Measurements from ENCODE around the gene INPP4B.

Gene INPP4B

DNA sequence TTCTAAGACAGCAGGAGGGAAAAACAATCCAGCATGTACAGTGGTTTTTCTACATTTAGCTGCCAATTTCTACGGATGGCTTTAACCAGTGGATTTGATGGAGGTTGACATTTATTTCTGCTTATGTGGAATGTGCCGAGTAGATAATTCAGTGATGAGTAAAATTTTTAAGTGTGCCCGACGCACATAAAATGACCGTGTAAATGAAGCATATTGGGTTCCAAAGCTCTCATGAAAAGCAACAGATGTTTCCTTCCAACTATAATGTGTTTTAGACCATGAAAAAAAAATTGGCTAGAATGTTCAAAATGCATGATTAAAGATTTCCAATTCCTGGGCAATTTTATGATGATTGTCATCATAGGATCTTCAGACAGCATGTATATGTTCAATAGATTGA lies 14.1 kb downstream of the INPP4B start:
- no peak overlapping the region for H3K4me3 ChIP-seq (replicated peaks in 1 of 2; ENCODE audit: low read depth in 2 of 2, low read length in 2 of 2)
- TF ChIP-seq, protein P1, sequence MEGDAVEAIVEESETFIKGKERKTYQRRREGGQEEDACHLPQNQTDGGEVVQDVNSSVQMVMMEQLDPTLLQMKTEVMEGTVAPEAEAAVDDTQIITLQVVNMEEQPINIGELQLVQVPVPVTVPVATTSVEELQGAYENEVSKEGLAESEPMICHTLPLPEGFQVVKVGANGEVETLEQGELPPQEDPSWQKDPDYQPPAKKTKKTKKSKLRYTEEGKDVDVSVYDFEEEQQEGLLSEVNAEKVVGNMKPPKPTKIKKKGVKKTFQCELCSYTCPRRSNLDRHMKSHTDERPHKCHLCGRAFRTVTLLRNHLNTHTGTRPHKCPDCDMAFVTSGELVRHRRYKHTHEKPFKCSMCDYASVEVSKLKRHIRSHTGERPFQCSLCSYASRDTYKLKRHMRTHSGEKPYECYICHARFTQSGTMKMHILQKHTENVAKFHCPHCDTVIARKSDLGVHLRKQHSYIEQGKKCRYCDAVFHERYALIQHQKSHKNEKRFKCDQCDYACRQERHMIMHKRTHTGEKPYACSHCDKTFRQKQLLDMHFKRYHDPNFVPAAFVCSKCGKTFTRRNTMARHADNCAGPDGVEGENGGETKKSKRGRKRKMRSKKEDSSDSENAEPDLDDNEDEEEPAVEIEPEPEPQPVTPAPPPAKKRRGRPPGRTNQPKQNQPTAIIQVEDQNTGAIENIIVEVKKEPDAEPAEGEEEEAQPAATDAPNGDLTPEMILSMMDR (IDR thresholded peaks at IDR 0.05; ENCODE audit: low read depth, low read length): no peak
- DNase-seq (ENCODE audit: low read depth in 2 of 2): no peak

DNA sequence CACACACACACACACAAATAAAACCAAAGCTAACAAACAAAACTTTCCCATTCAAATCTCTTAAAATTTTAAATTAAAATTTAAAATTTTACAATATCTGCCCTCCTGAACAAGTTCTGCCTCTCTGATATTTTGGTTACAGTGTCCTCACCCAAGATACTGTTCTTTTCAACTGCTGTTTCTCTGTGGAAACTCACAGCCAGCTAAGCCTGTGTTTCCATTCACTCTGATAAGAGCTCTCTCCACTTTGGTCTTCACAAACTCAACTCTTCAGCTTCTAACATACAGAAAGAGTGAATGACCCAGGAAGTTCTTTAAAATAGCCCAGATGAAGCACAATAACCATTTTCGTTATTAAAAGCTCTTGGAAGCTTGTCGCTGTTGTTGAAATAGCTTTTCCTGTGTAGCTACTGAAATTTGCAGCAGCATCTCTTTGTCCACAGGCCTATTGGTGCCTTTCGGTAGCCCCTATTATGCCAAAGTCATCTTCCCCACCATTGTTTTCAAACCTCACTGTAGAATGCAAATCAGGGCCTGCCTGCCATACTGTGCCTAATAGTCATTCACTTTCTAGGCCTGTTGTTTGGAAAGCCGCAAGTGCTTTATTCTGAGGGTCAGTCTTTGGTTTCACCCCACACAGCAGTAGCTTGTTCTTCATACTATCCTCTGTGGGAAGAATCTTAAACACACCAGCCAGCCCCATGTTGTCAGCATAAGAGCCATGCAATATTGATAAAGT lies 19.4 kb downstream of the INPP4B start:
- DNase-seq (ENCODE audit: low read depth in 2 of 2): no peak
- TF ChIP-seq, protein P1 (IDR thresholded peaks at IDR 0.05; ENCODE audit: low read depth, low read length): no peak
- no peak overlapping the region for H3K4me3 ChIP-seq (replicated peaks in 1 of 2; ENCODE audit: low read depth in 2 of 2, low read length in 2 of 2)

DNA sequence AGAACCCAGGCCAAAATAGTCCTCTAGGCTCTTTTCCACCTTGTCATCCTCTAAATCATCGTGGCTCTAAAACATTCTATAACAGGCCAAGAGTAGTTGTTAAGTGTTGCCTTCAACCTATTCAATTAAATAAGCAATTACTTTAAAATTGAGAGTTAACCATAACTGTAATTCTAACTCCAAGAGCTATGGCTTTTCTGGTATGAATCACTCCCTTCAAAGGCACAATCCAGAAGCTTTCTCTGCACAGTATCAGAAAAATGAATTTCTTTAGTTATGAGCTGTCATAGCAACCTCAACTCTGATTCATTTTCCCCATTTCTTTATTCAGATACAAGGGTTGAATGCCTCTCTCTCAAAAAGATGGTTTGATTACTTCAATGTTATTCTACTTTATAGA lies 21.7 kb downstream of the INPP4B start:
- H3K4me3 ChIP-seq (replicated peaks in 1 of 2; ENCODE audit: low read depth in 2 of 2, low read length in 2 of 2): no peak overlapping the region
- TF ChIP-seq, protein P1 (IDR thresholded peaks at IDR 0.05; ENCODE audit: low read depth, low read length): no peak
- peak; percentile 57 to 60 for DNase-seq (ENCODE audit: low read depth in 2 of 2)

DNA sequence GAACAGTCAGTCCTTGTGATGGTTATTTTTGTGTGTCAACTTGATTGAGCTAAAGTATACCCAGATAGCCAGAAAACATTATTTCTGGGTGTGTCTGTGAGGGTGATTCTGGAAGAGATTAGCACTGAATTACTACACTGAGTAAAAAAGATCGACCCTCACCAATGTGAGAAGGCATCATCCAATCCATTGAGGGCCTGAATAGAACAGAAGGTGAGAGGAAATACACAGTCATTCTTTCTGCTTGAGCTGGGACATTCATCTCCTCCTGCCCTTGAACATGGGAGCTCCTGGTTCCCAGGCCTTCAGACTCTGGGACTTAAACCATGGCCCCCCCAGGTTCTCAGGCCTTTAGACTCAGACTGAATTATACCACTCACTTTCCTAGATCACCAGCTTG lies 22.3 kb downstream of the INPP4B start:
- no peak overlapping the region for H3K4me3 ChIP-seq (replicated peaks in 1 of 2; ENCODE audit: low read depth in 2 of 2, low read length in 2 of 2)
- no peak for DNase-seq (ENCODE audit: low read depth in 2 of 2)
- TF ChIP-seq, protein P1 (IDR thresholded peaks at IDR 0.05; ENCODE audit: low read depth, low read length): no peak

DNA sequence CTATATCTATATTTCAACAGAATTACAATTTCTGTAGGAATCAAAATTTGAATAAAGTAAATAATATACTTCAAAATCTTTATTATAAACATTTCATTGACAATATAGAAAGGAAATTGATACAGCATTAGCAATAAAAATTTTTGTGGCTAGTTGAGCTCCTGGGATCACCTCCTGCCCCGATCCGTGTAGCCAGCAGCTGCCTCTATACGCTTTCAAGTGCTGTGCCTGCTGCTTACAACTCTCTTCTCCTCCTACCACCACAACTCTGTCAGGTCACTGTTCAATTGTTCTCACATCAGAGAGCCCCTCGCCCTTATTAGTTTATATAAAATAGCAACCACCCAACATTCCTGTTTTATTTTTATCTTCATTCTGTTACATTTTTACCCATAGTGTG lies 27.6 kb downstream of the INPP4B start:
- TF ChIP-seq, protein P1 (IDR thresholded peaks at IDR 0.05; ENCODE audit: low read depth, low read length): no peak
- DNase-seq (ENCODE audit: low read depth in 2 of 2): no peak

DNA sequence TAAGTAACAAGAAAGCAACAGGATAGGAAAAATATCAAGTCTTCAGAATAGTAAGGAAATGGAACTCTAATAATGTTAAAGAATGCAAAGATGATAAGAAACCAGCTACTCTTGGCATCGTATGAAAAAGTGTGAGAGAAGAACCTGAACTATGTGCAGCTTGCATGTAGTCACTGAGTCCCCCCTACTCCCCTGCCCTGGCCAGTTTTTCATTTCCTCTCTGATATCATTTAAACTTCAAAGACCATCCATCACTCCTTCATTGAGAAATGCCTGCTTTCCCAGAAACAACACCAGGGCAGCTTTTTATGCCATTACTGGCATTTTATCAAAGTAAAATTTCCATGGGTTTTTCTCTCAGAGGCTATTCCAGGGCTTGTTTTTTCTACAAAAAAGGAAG lies 28.1 kb downstream of the INPP4B start:
- DNase-seq (ENCODE audit: low read depth in 2 of 2): peak; percentile 28 to 88
- TF ChIP-seq, protein P1 (IDR thresholded peaks at IDR 0.05; ENCODE audit: low read depth, low read length): no peak
- no peak overlapping the region for H3K4me3 ChIP-seq (replicated peaks in 1 of 2; ENCODE audit: low read depth in 2 of 2, low read length in 2 of 2)

More for the DNA sequence above, 27.6 kb downstream of the INPP4B start:
- no peak overlapping the region for H3K4me3 ChIP-seq (replicated peaks in 1 of 2; ENCODE audit: low read depth in 2 of 2, low read length in 2 of 2)

DNA sequence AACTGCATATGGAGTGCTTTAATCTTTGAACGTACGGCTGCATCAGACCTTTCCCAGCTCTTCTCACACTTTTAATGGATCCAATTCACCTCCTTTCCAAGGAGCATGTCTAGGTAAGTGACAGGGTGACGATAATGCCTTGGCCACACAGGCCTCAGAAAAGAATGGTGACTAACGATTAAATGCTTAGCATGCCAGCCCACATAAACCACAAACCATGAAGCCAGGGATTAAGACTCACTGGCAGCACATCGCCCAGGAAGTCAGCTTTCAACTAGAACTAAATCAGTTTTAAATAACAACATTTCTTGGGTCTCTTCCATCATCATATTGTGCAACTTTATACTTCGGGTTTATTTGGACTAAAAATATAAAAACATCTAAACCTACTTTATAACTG lies 28.7 kb downstream of the INPP4B start:
- DNase-seq (ENCODE audit: low read depth in 2 of 2): peak; percentile 93 to 95
- TF ChIP-seq, protein P1 (IDR thresholded peaks at IDR 0.05; ENCODE audit: low read depth, low read length): no peak
- H3K4me3 ChIP-seq (replicated peaks in 1 of 2; ENCODE audit: low read depth in 2 of 2, low read length in 2 of 2): no peak overlapping the region
